ENCODE results near the gene TACC2. TPM values are rescaled to one million over a fixed set of nuclear protein-coding genes. Genes with fewer than 3 reads are reported as not detected.

The TACC2 gene
- total and polyA plus RNA-seq, 4 donors, result 43.3 to 309 (median 127) TPM

- TF ChIP-seq, protein P1, sequence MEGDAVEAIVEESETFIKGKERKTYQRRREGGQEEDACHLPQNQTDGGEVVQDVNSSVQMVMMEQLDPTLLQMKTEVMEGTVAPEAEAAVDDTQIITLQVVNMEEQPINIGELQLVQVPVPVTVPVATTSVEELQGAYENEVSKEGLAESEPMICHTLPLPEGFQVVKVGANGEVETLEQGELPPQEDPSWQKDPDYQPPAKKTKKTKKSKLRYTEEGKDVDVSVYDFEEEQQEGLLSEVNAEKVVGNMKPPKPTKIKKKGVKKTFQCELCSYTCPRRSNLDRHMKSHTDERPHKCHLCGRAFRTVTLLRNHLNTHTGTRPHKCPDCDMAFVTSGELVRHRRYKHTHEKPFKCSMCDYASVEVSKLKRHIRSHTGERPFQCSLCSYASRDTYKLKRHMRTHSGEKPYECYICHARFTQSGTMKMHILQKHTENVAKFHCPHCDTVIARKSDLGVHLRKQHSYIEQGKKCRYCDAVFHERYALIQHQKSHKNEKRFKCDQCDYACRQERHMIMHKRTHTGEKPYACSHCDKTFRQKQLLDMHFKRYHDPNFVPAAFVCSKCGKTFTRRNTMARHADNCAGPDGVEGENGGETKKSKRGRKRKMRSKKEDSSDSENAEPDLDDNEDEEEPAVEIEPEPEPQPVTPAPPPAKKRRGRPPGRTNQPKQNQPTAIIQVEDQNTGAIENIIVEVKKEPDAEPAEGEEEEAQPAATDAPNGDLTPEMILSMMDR (IDR thresholded peaks at IDR 0.05; ENCODE audit: control extremely low read depth, extremely low read depth), result no peak
- ATAC-seq (ENCODE audit: insufficient read depth, low FRiP score), result no peak
- WGBS, 2 donors, result 94 to 97% methylated on average over 4 of the region's 4 CpGs
- no peak overlapping the region for H3K4me3 ChIP-seq
- peak overlapping the region in 1 of 2 donors; percentile 86 for H3K27ac ChIP-seq (ENCODE audit: low read depth in 1 of 2, low read length in 1 of 2)
- no peak overlapping the region for H3K9ac ChIP-seq (ENCODE audit: insufficient read depth in 1 of 2, low read length in 2 of 2)
- peaks cover 0 to 5% (median 0%) of the 10 kb centered on the region in 4 donors for H3K9me3 ChIP-seq (ENCODE audit: control insufficient read depth in 4 of 4, insufficient read depth in 3 of 4, low read length in 3 of 4)
- H3K4me1 ChIP-seq (ENCODE audit: control insufficient read depth in 5 of 5, insufficient read depth in 5 of 5, low read length in 5 of 5), result peaks cover 0 to 7% (median under 1%) of the 10 kb centered on the region in 5 donors
- H3K27me3 ChIP-seq (ENCODE audit: control insufficient read depth in 3 of 3, insufficient read depth in 3 of 3, low read length in 2 of 3), result no peaks in the 10 kb centered on the region
- no peak for DNase-seq
- H3K36me3 ChIP-seq (ENCODE audit: control insufficient read depth in 4 of 4, insufficient read depth in 4 of 4, low read length in 4 of 4), result no peaks in the 10 kb centered on the region
Measured at GRCh38 chr10:121999301-121999700, 10.3 kb downstream of the TACC2 start.

DNA sequence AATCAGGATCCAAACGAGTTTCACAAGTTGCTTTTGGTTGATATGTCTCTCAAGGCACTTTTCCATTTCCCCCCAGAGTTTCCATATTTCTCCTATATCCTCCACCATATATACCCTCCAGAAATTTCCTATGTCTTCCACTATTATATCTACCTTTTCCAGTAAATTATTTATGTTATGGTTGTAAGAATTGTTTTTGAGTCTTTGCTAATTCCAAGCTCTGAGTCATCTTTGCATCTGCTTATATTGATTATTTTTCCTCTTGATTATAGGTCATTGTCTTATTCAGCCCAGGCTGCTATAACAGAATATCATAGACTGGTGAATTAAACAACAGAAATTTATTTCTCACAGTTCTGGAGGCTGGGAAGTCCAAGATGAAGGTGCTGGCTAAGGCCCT is 12.7 kb downstream of the TACC2 start:
- ATAC-seq (ENCODE audit: insufficient read depth, low FRiP score) (no peak), DNase-seq (no peak)
- H3K27me3 ChIP-seq (ENCODE audit: control insufficient read depth in 3 of 3, insufficient read depth in 3 of 3, low read length in 2 of 3), result no peaks in the 10 kb centered on the region
- no peaks in the 10 kb centered on the region for H3K36me3 ChIP-seq (ENCODE audit: control insufficient read depth in 4 of 4, insufficient read depth in 4 of 4, low read length in 4 of 4)
- 63 to 69% methylated on average over 1 of the region's 1 CpG for WGBS, 2 donors
- H3K9me3 ChIP-seq (ENCODE audit: control insufficient read depth in 4 of 4, insufficient read depth in 3 of 4, low read length in 3 of 4), result peaks cover 0 to 5% (median 0%) of the 10 kb centered on the region in 4 donors
- H3K27ac ChIP-seq (ENCODE audit: low read depth in 1 of 2, low read length in 1 of 2), result no peak overlapping the region
- no peak overlapping the region for H3K9ac ChIP-seq (ENCODE audit: insufficient read depth in 1 of 2, low read length in 2 of 2)
- TF ChIP-seq, protein P1 (IDR thresholded peaks at IDR 0.05; ENCODE audit: control extremely low read depth, extremely low read depth), result no peak
- no peak overlapping the region for H3K4me3 ChIP-seq
- H3K4me1 ChIP-seq (ENCODE audit: control insufficient read depth in 5 of 5, insufficient read depth in 5 of 5, low read length in 5 of 5), result no peaks in the 10 kb centered on the region

DNA sequence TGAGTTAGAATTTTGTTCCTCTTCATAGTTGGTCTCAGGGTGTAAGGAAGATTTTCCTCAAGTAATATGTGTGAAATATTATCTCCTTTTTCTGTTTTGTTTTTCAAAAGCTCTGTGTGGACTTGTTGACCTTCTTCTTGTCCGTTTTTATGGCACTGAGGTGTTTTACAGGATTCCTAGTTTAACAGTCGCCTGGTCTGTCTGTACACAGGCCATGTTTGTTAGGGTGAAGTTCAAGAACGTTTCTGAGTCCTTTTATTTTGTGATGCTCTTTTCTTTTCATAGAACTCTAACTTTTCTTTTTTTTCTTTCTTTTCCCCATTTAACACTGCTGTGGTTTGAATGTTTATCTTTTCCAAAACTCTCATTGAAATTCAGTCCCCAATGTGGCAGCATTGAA is 18.5 kb downstream of the TACC2 start:
- peaks cover 0 to 2% (median 0%) of the 10 kb centered on the region in 4 donors for H3K9me3 ChIP-seq (ENCODE audit: control insufficient read depth in 4 of 4, insufficient read depth in 3 of 4, low read length in 3 of 4)
- ATAC-seq (ENCODE audit: insufficient read depth, low FRiP score) (no peak), DNase-seq (no peak)
- WGBS, 2 donors, result 39 to 65% methylated on average over 3 of the region's 3 CpGs
- no peak overlapping the region for H3K27ac ChIP-seq (ENCODE audit: low read depth in 1 of 2, low read length in 1 of 2)
- TF ChIP-seq, protein P1 (IDR thresholded peaks at IDR 0.05; ENCODE audit: control extremely low read depth, extremely low read depth), result no peak
- no peaks in the 10 kb centered on the region for H3K27me3 ChIP-seq (ENCODE audit: control insufficient read depth in 3 of 3, insufficient read depth in 3 of 3, low read length in 2 of 3)
- no peak overlapping the region for H3K4me3 ChIP-seq
- no peaks in the 10 kb centered on the region for H3K36me3 ChIP-seq (ENCODE audit: control insufficient read depth in 4 of 4, insufficient read depth in 4 of 4, low read length in 4 of 4)
- H3K4me1 ChIP-seq (ENCODE audit: control insufficient read depth in 5 of 5, insufficient read depth in 5 of 5, low read length in 5 of 5), result peaks cover 0 to 3% (median 0%) of the 10 kb centered on the region in 5 donors
- no peak overlapping the region for H3K9ac ChIP-seq (ENCODE audit: insufficient read depth in 1 of 2, low read length in 2 of 2)

All from lung (tissue), 12 donors.